ENCODE data around the gene ZP2. TPM values are rescaled to one million over a fixed set of nuclear protein-coding genes. Genes with fewer than 3 reads are reported as not detected.

The ZP2 gene
- total and polyA plus RNA-seq, 9 of the 15 experiments (the other 6 are each of a cell fraction or from before 2014, with no cell fraction given): not detected

DNA sequence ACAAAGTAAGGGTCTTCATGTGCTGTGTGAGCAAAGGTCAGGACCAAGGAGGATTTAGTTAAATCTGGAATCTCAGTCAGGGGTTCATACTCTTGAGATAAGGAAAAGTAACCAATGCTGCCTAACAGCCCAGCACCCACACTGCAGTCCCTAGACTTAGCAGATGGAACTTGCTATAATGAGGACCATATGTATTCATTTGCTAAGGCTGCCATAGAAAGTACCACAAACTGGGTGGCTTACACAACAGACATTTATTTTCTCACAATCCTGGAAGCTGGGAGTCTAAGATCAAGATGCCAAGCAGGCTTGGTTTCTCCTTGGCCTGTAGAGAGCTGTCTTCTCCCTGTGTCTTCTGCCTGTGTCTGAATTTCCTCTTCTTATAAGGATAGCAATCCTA lies 20.8 kb downstream of the ZP2 start:
- H3K4me2 ChIP-seq (ENCODE audit: insufficient read depth, low read length): no peak overlapping the region
- H3K27me3 ChIP-seq (ENCODE audit: control insufficient read depth in 2 of 2, insufficient read depth in 2 of 2, low read length in 2 of 2): peaks cover 5 to 16% of the 10 kb centered on the region in 2 experiments; a peak in 4 of 5 replicates
- H3K9me1 ChIP-seq (ENCODE audit: control insufficient read depth, insufficient read depth, low read length): no peaks in the 10 kb centered on the region
- CTCF ChIA-PET (ENCODE audit: low intra/inter-chr PET ratio): interaction anchor here (1.1 kb wide), 1 partner anchor 365 kb away, joined by 4 read pairs; no protein-coding TSS in a partner anchor
- ATAC-seq (no peak), DNase-seq (ENCODE audit: extremely low read depth in 1 of 4, low spot score in 3 of 4) (no peak), FAIRE-seq (no peak)
- H3K27ac ChIP-seq (ENCODE audit: extremely low read depth, low read depth, low read length): no peak overlapping the region
- H4K20me1 ChIP-seq (replicated peaks; ENCODE audit: control insufficient read depth, insufficient read depth, low read length): peaks cover 3% of the 10 kb centered on the region; the same call in 1 of the 2 replicates
- H2AFZ ChIP-seq (ENCODE audit: low read depth, low read length): no peak overlapping the region
- peaks cover 5 to 8% of the 10 kb centered on the region in 2 experiments; a peak in 3 of 5 replicates for H3K4me1 ChIP-seq (replicated peaks in 1 of 2; ENCODE audit: control insufficient read depth in 2 of 2, insufficient read depth in 2 of 2, low read length in 2 of 2)
- no peaks in the 10 kb centered on the region for H3K9me3 ChIP-seq (replicated peaks; ENCODE audit: control insufficient read depth, insufficient read depth, low read depth, low read length)
- no peaks in the 10 kb centered on the region for H3K79me2 ChIP-seq (ENCODE audit: control insufficient read depth, insufficient read depth, low read length)
- no TSS peak for BruUV-seq (replicated peaks)
- TF ChIP-seq KDM1A (IDR thresholded peaks at IDR 0.05) (0 out of 4 replicates have a peak, but pooled peaks of 1 of the 2 experiments have one; percentile 11), LCOR (CRISPR knock-in tag; IDR thresholded peaks at IDR 0.05) (no peak)
- POLR2A ChIA-PET: interaction anchor here (0.7 kb wide), 1 partner anchor 21 kb away, joined by 3 read pairs; the partner anchor contains the start of gene ZP2
- intact Hi-C loops (cut with micrococcal nuclease) (no loop called here), in situ Hi-C loops (cut with MboI) (no loop called here)
- no peak overlapping the region for H3K4me3 ChIP-seq
- H3K36me3 ChIP-seq (ENCODE audit: control insufficient read depth, insufficient read depth, low read length): no peaks in the 10 kb centered on the region
- H3K9ac ChIP-seq (ENCODE audit: insufficient read depth in 1 of 2, low read depth in 2 of 2, low read length in 2 of 2): no peak overlapping the region

DNA sequence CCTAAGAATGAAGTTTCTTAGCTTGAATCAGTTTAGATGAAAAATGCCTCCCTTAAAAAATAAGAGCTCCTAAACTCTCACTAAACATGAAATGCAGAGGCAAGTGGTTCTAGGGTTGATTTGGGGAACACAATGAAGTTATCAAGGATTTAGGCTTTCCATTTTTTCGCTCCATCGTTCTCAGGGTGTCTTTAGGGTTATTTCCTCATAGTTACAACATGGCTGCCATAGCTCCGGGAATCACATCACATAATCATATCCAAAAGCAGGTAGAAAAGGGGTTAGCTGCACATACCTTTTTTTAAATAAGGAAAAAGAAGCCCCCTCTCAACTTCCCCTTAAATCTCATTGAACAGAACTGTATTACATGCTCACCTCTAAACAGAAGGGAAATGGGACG lies 21.4 kb downstream of the ZP2 start:
- H3K27ac ChIP-seq (ENCODE audit: extremely low read depth, low read depth, low read length): no peak overlapping the region
- TF ChIP-seq BCOR (IDR thresholded peaks at IDR 0.05): peak; percentile 50; the same call in 1 of the 2 replicates
- no peak for TF ChIP-seq ZC3H8 (IDR thresholded peaks at IDR 0.05)
- peak; percentile 99 for TF ChIP-seq RBM25 (IDR thresholded peaks at IDR 0.05; ENCODE audit: low read depth, low read length, severe bottlenecking)
- no peak overlapping the region for H3K9ac ChIP-seq (ENCODE audit: insufficient read depth in 1 of 2, low read depth in 2 of 2, low read length in 2 of 2)
- ATAC-seq (no peak), FAIRE-seq (no peak), DNase-seq (ENCODE audit: extremely low read depth in 1 of 4, low spot score in 3 of 4) (no peak)
- no peak overlapping the region for H2AFZ ChIP-seq (ENCODE audit: low read depth, low read length)
- H3K27me3 ChIP-seq (ENCODE audit: control insufficient read depth in 2 of 2, insufficient read depth in 2 of 2, low read length in 2 of 2): peaks cover 3 to 13% of the 10 kb centered on the region in 2 experiments; a peak in 3 of 5 replicates
- no peaks in the 10 kb centered on the region for H3K79me2 ChIP-seq (ENCODE audit: control insufficient read depth, insufficient read depth, low read length)
- in situ Hi-C loops (cut with MboI): no loop called here
- intact Hi-C loops (cut with micrococcal nuclease): no loop called here
- peaks cover 3% of the 10 kb centered on the region; the same call in 1 of the 2 replicates for H4K20me1 ChIP-seq (replicated peaks; ENCODE audit: control insufficient read depth, insufficient read depth, low read length)
- no peak overlapping the region for H3K4me3 ChIP-seq
- BruUV-seq (replicated peaks): no TSS peak
- POLR2A ChIA-PET: interaction anchor here (1.5 kb wide), 1 partner anchor 85 kb away, joined by 6 read pairs; no protein-coding TSS in a partner anchor
- no peaks in the 10 kb centered on the region for H3K9me1 ChIP-seq (ENCODE audit: control insufficient read depth, insufficient read depth, low read length)
- H3K4me1 ChIP-seq (replicated peaks in 1 of 2; ENCODE audit: control insufficient read depth in 2 of 2, insufficient read depth in 2 of 2, low read length in 2 of 2): peaks cover 5 to 8% of the 10 kb centered on the region in 2 experiments; a peak in 3 of 5 replicates
- CTCF ChIA-PET (ENCODE audit: low intra/inter-chr PET ratio): interaction anchor here (1.1 to 3.1 kb wide), 2 partner anchors 88 to 365 kb away, joined by 4 to 27 read pairs; partner anchors contain the start of gene CRYM
- H3K9me3 ChIP-seq (replicated peaks; ENCODE audit: control insufficient read depth, insufficient read depth, low read depth, low read length): no peaks in the 10 kb centered on the region
- WGBS (ENCODE audit: insufficient coverage, low coverage, missing lambda C conversion rate): 27% methylated on average over 4 of the region's 4 CpGs
- no peak overlapping the region for H3K4me2 ChIP-seq (ENCODE audit: insufficient read depth, low read length)
- no peaks in the 10 kb centered on the region for H3K36me3 ChIP-seq (ENCODE audit: control insufficient read depth, insufficient read depth, low read length)
